ENCODE results near the gene CREB3L2.
"Not testable (repeated sequence)": the region's sequence is repeated elsewhere in the genome, so short reads cannot be mapped to it uniquely, and the experiment has no call there.

Gene CREB3L2

GRCh38 chr7:137935884-137936508, 65.9 kb downstream of the CREB3L2 start:
- in situ Hi-C loops (cut with HindIII; ENCODE audit: low sequenced_read_pairs): no loop called here

DNA sequence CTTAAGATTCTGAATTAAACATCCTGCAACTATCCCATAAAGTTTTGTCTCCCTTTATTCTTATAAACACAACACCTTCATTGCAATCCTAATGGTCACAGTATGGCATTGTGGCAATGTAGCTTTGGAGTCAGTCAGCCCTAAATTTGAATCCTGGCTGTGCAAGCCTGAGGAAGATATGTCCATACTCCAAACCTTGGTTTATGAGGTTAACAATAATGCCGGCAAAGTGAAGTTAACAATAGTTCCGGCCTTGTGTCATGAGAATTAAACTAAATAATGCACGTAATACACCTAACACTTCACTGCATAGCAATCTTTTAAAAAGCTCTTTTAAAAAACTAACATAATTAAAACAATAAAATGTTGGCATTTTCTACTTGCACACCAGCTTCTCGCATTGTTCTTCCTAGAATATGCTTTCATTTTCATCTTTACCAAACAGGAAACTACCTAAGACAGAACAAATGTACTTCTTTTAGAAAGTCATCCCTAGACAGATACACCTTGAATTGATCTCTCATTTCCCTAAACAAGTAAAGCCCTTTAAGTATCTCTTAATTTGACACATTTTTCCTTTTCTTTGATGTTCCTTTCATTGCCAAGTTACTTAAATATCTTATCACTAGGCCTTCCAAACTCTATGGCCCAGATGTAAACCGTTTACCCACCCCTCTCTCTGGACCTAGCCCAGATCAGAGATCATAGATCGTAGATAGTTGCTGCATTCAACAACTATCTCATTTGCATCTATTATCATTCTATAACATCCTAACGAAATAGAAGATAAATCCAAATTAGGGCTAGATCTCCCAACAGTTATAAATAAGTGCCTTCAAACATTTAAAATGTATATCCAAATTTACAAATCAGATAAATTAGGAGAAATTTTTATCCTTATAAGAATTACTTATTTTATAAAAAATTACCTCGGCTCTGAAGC, 66.7 kb downstream of the CREB3L2 start:
- in situ Hi-C loops (cut with HindIII; ENCODE audit: low sequenced_read_pairs): no loop called here

DNA sequence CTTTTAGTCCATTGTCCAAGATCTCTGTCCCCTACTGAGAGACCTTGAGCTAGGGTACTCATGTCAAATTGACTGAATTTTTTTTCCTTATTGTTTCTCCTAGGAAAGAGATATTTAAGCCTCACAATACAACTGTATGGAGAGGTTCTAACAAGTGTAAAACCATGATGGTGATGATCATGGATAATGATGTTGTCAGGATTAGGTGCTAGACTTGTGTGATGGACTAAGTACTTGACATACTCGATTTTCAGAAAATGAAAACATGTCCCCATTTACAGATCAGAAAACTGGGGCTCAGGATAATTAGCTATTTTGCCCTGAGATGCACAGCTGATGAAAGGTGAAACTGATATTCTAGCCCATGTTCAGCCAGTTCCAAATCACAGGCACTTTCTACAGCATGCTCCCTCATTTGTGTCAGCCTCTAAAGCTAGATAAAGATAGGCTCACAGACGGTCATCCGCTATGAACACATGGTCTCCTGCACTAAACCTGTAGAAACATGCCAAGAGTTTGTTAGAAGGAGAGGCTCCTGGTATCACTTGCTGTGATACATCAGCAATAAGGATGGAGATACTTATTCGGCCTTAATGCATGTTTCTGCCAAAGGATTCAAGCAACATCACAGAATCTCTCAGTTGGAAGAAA, 67.6 kb downstream of the CREB3L2 start:
- in situ Hi-C loops (cut with HindIII; ENCODE audit: low sequenced_read_pairs): no loop called here

- in situ Hi-C loops (cut with HindIII; ENCODE audit: low sequenced_read_pairs): no loop called here
These were observed 68.4 kb downstream of the CREB3L2 start for GRCh38 chr7:137933270-137934017.

DNA sequence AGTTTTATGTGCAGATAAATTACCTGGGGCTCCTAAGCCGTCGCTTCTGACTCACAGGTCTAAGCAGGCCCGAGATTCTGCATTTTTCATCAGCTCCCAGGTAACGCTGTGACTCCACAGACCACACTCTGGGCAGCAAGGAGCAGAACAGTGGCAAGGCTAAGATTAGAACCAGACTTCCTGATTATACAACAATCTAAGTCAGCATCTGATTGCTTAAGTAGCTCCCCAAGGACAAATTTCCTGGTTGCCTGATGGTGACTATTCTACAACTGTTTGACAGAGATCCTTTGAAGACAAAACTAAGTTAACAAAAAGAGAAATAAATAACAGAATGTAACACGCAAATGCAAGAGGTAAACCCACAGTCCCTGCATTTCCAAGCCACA, 69.0 kb downstream of the CREB3L2 start:
- in situ Hi-C loops (cut with HindIII; ENCODE audit: low sequenced_read_pairs): no loop called here

- in situ Hi-C loops (cut with HindIII; ENCODE audit: low sequenced_read_pairs): no loop called here
These were observed 70.1 kb downstream of the CREB3L2 start for GRCh38 chr7:137931823-137932222.

GRCh38 chr7:137930581-137930980, 71.3 kb downstream of the CREB3L2 start:
- in situ Hi-C loops (cut with HindIII; ENCODE audit: low sequenced_read_pairs): no loop called here

DNA sequence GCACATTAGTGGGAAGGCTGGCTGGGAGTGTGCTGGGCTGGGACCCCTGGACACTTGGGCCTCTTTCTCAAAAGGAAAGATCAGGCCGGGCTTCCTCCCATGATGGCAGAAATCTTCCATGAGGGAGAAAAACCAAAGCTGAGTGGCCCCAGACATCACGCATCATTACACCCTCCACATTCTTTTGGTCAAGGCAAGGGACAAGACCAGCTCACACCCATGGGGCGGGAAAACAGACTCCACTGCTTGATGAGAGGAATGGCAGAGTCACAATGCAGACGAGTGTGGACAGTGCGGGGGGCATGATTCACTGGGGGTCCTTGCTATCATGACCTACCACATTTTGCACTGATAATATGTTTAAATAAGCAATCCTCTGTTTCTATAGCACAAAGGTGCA, 73.3 kb downstream of the CREB3L2 start:
- in situ Hi-C loops (cut with HindIII; ENCODE audit: low sequenced_read_pairs): no loop called here

GRCh38 chr7:137927386-137927785, 74.5 kb downstream of the CREB3L2 start:
- in situ Hi-C loops (cut with HindIII; ENCODE audit: low sequenced_read_pairs): no loop called here

- in situ Hi-C loops (cut with HindIII; ENCODE audit: low sequenced_read_pairs): not testable (repeated sequence)
These were observed 75.7 kb downstream of the CREB3L2 start for GRCh38 chr7:137926206-137926605.

GRCh38 chr7:137925754-137926153, 76.1 kb downstream of the CREB3L2 start:
- in situ Hi-C loops (cut with HindIII; ENCODE audit: low sequenced_read_pairs): no loop called here

- in situ Hi-C loops (cut with HindIII; ENCODE audit: low sequenced_read_pairs): no loop called here
These were observed 76.8 kb downstream of the CREB3L2 start for GRCh38 chr7:137925091-137925490.

DNA sequence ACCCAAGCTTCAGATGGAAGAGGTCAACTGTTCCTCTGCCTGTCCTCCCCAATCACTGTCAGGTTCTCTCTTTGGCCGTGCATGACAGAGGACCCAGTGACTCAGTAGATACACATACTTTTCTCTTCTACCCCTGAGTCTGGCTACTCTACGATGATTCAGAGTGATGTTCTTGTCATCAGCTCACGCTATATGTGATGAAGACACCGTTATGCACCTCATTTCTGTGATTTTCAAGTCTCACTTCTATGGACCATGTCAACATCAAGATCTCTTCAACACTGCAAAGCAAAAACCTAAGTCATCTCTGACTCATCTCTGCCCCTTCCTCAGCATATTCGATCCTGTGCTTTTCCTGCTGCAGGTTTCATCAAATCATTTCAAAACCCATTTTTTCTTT, 78.5 kb downstream of the CREB3L2 start:
- in situ Hi-C loops (cut with HindIII; ENCODE audit: low sequenced_read_pairs): no loop called here

DNA sequence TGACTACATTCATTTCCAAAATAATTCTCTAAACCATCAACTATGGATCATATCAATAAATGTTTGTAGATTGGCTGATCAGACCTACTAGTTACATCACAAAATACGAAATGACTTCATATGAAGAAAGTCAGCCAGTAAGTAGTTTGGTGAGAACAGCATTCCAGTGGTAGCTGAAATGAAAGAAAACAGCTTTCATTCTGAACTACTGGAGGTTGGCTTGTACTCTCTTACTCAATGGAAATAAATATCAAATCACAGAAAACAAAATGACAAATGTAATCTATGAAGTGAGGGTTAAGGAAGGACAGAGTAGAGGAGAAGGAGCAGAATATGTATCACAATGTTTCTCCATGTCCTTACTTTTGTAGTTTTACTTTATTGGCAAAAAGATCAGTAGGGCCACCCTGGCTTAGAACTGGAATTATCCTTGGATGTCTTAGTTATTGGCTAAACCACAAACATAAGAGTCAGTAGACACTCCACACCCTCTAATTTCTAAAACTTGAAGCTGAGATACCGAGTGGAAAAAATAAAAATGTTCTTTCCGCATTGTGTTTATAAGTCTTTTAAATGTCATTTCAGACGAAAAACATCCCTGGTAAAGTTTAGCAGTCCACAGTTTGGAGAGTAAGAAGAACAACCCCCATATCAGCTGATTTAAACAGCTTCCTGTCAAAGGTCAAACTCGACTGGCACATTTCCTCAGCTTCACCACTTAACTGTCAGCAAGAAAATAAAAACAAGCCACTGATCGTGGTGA, 81.1 kb downstream of the CREB3L2 start:
- in situ Hi-C loops (cut with HindIII; ENCODE audit: low sequenced_read_pairs): no loop called here

- in situ Hi-C loops (cut with HindIII; ENCODE audit: low sequenced_read_pairs): no loop called here
These were observed 81.9 kb downstream of the CREB3L2 start for GRCh38 chr7:137919987-137920386.

DNA sequence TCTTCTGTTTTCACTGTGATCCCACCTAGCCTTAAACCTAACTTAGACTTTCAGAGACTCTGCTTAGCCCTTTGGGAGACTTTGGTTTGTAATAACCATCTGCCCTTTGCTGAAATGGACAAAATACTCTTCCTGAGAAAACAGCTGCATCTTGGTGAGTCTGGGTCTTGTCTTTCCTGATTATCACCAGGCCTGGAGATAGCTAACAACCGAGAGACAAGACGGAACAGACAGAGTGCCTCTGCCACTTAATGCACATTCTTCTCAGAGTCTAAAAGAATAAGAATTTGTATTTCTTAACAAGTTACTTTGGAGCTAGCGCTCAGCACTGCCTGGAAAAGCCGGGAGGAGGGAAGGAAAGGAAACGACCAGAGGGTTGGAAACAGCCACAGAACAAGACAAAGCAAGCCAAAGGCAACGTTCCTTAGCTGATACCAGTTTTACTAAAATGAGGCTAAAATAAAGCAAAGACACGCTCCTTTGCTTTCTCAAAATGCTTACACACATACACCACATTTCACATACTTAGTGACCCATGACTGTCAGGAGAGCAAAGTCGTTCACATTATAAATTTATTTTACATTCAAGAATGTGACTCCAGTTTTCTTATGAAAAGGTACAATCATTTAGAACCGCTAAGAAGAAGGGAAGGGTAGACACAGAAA, 84.8 kb downstream of the CREB3L2 start:
- in situ Hi-C loops (cut with HindIII; ENCODE audit: low sequenced_read_pairs): no loop called here

DNA sequence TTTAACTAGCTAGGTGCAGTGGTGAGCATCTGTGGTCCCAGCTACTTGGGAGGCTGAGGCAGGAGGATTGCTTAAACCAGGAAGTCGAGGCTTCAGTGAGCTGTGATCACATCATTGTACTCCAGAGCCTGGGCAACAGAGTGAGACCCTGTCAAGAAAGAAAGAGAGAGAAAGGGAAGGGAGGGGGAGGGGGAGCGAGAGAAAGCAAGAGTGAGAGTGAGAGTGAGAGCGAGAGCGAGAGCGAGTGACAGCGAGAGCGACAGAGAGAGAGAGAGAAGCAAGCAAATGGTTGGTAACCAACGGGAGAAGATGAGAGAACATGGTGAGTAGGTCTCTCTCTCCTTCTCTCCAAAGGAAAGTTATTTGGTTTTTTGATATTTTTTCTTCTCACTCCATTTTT, 85.3 kb downstream of the CREB3L2 start:
- in situ Hi-C loops (cut with HindIII; ENCODE audit: low sequenced_read_pairs): no loop called here

DNA sequence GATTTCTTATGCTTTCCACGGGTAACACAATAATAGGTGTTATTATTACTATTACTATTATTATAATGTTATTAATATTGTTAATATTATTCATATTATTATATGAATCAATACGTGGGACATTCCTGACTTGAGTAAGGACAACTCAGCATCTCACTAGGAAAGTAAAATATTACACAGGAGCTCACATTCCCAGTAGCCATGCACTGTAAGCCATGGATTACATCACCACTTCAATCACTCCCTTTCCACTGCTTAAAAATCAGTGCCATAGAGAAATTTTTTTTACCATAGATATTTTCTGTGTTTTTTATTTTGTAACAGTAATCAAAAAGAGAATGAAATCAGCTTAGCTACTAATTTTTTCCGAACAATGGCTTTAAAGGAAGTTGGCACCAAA, 86.6 kb downstream of the CREB3L2 start:
- in situ Hi-C loops (cut with HindIII; ENCODE audit: low sequenced_read_pairs): no loop called here

DNA sequence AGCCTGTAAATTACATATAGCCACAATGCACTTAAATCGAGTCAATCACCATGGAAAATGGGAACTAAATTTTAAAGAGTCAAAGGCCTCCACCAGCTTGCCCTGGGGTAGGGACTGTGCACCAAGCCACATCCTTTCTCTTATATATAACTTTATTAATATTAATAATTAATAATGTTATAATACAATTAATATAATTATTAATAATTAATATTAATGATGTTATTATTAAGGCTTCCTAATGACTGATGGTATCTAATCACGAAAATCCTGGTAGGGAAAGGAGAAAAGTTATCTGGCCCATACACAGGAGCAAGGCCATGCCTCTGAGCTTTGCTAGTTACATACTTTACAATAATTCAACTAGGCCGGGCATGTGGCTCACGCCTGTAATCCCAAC, 87.9 kb downstream of the CREB3L2 start:
- in situ Hi-C loops (cut with HindIII; ENCODE audit: low sequenced_read_pairs): no loop called here

- in situ Hi-C loops (cut with HindIII; ENCODE audit: low sequenced_read_pairs): no loop called here
These were observed 92.8 kb downstream of the CREB3L2 start for GRCh38 chr7:137909042-137909441.

All from DLD1 (cell line).